ENCODE results near the gene LRRC41.

DNA sequence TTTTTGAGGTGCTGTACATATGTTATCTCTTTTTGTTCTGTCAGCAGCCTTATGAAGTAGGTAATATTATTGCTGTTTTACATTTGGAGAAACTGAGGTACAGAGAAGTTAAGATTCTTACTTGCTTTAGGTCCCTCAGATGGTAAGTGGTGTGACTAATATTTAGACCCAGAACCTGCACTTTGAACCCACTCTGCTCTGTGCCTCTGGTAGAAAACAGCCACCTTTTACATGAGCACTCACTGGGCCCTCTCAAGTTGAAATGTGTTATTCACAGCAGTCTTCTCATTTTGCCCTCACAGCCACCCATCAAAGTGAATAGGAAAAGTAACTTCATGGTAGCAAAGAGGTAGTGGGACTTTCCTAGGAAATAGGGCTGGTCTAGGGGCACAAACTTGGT lies 41.9 kb upstream of the LRRC41 start:
- TF ChIP-seq, protein P1, sequence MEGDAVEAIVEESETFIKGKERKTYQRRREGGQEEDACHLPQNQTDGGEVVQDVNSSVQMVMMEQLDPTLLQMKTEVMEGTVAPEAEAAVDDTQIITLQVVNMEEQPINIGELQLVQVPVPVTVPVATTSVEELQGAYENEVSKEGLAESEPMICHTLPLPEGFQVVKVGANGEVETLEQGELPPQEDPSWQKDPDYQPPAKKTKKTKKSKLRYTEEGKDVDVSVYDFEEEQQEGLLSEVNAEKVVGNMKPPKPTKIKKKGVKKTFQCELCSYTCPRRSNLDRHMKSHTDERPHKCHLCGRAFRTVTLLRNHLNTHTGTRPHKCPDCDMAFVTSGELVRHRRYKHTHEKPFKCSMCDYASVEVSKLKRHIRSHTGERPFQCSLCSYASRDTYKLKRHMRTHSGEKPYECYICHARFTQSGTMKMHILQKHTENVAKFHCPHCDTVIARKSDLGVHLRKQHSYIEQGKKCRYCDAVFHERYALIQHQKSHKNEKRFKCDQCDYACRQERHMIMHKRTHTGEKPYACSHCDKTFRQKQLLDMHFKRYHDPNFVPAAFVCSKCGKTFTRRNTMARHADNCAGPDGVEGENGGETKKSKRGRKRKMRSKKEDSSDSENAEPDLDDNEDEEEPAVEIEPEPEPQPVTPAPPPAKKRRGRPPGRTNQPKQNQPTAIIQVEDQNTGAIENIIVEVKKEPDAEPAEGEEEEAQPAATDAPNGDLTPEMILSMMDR (IDR thresholded peaks at IDR 0.05) = no peak
- TF ChIP-seq POLR2A (IDR thresholded peaks at IDR 0.05) = no peak
- TF ChIP-seq EP300 (IDR thresholded peaks at IDR 0.05) = no peak
